Measurements from ENCODE around the gene PIP4K2B. TPM values are rescaled to one million over a fixed set of nuclear protein-coding genes. Genes with fewer than 3 reads are reported as not detected.

PIP4K2B gene
- total and polyA plus RNA-seq, 9 of the 15 experiments (the other 6 are each of a cell fraction or from before 2014, with no cell fraction given), result 3.7 to 29.9 (median 23.0) TPM

GRCh38 chr17:38729886-38730525, 69.3 kb downstream of the PIP4K2B start, which contains the start of gene CISD3 (continued):
- peak; percentile 46 for TF ChIP-seq REST (IDR thresholded peaks at IDR 0.05; ENCODE audit: borderline replicate concordance)
- TF ChIP-seq REST (CRISPR knock-in tag; IDR thresholded peaks at IDR 0.05; ENCODE audit: low read depth), result peak; percentile 83
- no peak for TF ChIP-seq ID3 (CRISPR knock-in tag; IDR thresholded peaks at IDR 0.05)
- TF ChIP-seq ID3 (tag; IDR thresholded peaks at IDR 0.05), result no peak
- no peak for TF ChIP-seq CHD2 (IDR thresholded peaks at IDR 0.05; ENCODE audit: low read depth, low read length)
- TF ChIP-seq XRCC5 (IDR thresholded peaks at IDR 0.05; ENCODE audit: low read depth, low read length), result no peak
- TF ChIP-seq SETDB1 (IDR thresholded peaks at IDR 0.05; ENCODE audit: low read length), result no peak
- peak; percentile 87 for TF ChIP-seq CTBP1 (IDR thresholded peaks at IDR 0.05; ENCODE audit: borderline replicate concordance)
- TF ChIP-seq KAT7 (CRISPR knock-in tag; IDR thresholded peaks at IDR 0.05; ENCODE audit: borderline replicate concordance), result no peak
- no peak for TF ChIP-seq SRSF3 (IDR thresholded peaks at IDR 0.05; ENCODE audit: insufficient read depth, low read length)
- TF ChIP-seq PTRF (tag; IDR thresholded peaks at IDR 0.05), result no peak
- TF ChIP-seq CBX3 (IDR thresholded peaks at IDR 0.05; ENCODE audit: borderline replicate concordance in 1 of 2, low read length in 2 of 2), result no peak
- no peak for TF ChIP-seq CEBPZ (IDR thresholded peaks at IDR 0.05; ENCODE audit: borderline replicate concordance, low read depth, low read length)
- peak; percentile 54; the same call in 1 of the 2 replicates for TF ChIP-seq ZNF24 (IDR thresholded peaks at IDR 0.05)
- peak; percentile 81; the same call in 1 of the 2 replicates for TF ChIP-seq ZBTB17 (CRISPR knock-in tag; IDR thresholded peaks at IDR 0.05)
- no peak for TF ChIP-seq JUND (IDR thresholded peaks at IDR 0.05; ENCODE audit: borderline replicate concordance, low read depth, low read length)
- TF ChIP-seq JUND (tag; IDR thresholded peaks at IDR 0.05; ENCODE audit: borderline replicate concordance, low read depth, low read length), result no peak; the same call in 2 of the 3 replicates
- no peak for TF ChIP-seq SMAD3 (CRISPR knock-in tag; conservative IDR thresholded peaks at IDR 0.05)
